Breast epithelium (tissue), 3 donors: ENCODE results near the gene ISLR.

ENCODE experiments used
- POLR2A ChIP-seq: fragments of 450-650 bp; IDR thresholded peaks from one replicate; pipeline ENCODE4 v1.6.1; 2016; ENCODE audit warnings: antibody characterized with exemption, mild to moderate bottlenecking, moderate library complexity
- POLR2AphosphoS5 ChIP-seq, 3 donors: sonication (generic); formaldehyde crosslinking; IDR thresholded peaks; one replicate each; pipeline ENCODE4 v1.6.1; 2017; ENCODE audit warnings: antibody characterized with exemption in 3 of 3
- TF ChIP-seq, protein P1 (sequence below), 3 donors: fragments of 450-650 bp; IDR thresholded peaks; one replicate each; pipeline ENCODE4 v1.5.1; 2016 to 2017; ENCODE audit warnings: antibody characterized with exemption in 3 of 3, mild to moderate bottlenecking in 3 of 3, moderate library complexity in 3 of 3

GRCh38 chr15:74191798-74192197, 18.3 kb downstream of the ISLR start:
- TF ChIP-seq, protein P1, sequence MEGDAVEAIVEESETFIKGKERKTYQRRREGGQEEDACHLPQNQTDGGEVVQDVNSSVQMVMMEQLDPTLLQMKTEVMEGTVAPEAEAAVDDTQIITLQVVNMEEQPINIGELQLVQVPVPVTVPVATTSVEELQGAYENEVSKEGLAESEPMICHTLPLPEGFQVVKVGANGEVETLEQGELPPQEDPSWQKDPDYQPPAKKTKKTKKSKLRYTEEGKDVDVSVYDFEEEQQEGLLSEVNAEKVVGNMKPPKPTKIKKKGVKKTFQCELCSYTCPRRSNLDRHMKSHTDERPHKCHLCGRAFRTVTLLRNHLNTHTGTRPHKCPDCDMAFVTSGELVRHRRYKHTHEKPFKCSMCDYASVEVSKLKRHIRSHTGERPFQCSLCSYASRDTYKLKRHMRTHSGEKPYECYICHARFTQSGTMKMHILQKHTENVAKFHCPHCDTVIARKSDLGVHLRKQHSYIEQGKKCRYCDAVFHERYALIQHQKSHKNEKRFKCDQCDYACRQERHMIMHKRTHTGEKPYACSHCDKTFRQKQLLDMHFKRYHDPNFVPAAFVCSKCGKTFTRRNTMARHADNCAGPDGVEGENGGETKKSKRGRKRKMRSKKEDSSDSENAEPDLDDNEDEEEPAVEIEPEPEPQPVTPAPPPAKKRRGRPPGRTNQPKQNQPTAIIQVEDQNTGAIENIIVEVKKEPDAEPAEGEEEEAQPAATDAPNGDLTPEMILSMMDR (IDR thresholded peaks at IDR 0.05): no peak
- TF ChIP-seq POLR2A (no peak), POLR2AphosphoS5 (IDR thresholded peaks at IDR 0.05) (no peak)
